GM15510 (cell line): ENCODE data around the gene RGP1.

Source experiments
- POLR2A ChIP-seq: IDR thresholded peaks from 3 replicates; pipeline ENCODE4 v1.6.1; 2011; ENCODE audit warnings: borderline replicate concordance; ENCODE audit not compliant: insufficient read length; ENCODE audit errors: extremely low read depth

RGP1 gene

GRCh38 chr9:35771075-35771433 lies 22.0 kb downstream of the RGP1 start:
- no peak for TF ChIP-seq POLR2A

- TF ChIP-seq POLR2A: no peak
These were observed 22.4 kb downstream of the RGP1 start for GRCh38 chr9:35771534-35771933.

- no peak for TF ChIP-seq POLR2A
These were observed 22.9 kb downstream of the RGP1 start for GRCh38 chr9:35771943-35772342.

- no peak for TF ChIP-seq POLR2A
These were observed 26.0 kb downstream of the RGP1 start for GRCh38 chr9:35774907-35775635.

GRCh38 chr9:35776018-35776417 lies 26.9 kb downstream of the RGP1 start:
- no peak for TF ChIP-seq POLR2A

GRCh38 chr9:35778496-35778895 lies 29.4 kb downstream of the RGP1 start:
- no peak for TF ChIP-seq POLR2A

GRCh38 chr9:35781066-35781465 lies 32.0 kb downstream of the RGP1 start:
- TF ChIP-seq POLR2A: no peak

- TF ChIP-seq POLR2A: no peak
These were observed 34.3 kb downstream of the RGP1 start for GRCh38 chr9:35783418-35783817.

GRCh38 chr9:35789541-35789940 lies 40.5 kb downstream of the RGP1 start:
- TF ChIP-seq POLR2A: no peak

- TF ChIP-seq POLR2A: no peak
These were observed 40.9 kb downstream of the RGP1 start for GRCh38 chr9:35790025-35790384.

GRCh38 chr9:35790385-35791296 lies 41.6 kb downstream of the RGP1 start:
- TF ChIP-seq POLR2A: no peak

GRCh38 chr9:35791297-35791921 lies 42.3 kb downstream of the RGP1 start, which contains the start of gene NPR2:
Gene NPR2 (plus strand): TSS chr9:35791591. CDS start chr9:35792409, 818 bp downstream.
- TF ChIP-seq POLR2A: no peak

- TF ChIP-seq POLR2A: no peak
These were observed 43.1 kb downstream of the RGP1 start for GRCh38 chr9:35792024-35792813.

GRCh38 chr9:35792826-35793225 lies 43.7 kb downstream of the RGP1 start:
- no peak for TF ChIP-seq POLR2A

GRCh38 chr9:35793461-35793860 lies 44.4 kb downstream of the RGP1 start:
- no peak for TF ChIP-seq POLR2A

GRCh38 chr9:35795695-35796094 lies 46.6 kb downstream of the RGP1 start:
- no peak for TF ChIP-seq POLR2A
